Gastroesophageal sphincter (tissue), 3 donors: ENCODE measurements around the gene MRFAP1L1.
"Not testable (repeated sequence)": the region's sequence is repeated elsewhere in the genome, so short reads cannot be mapped to it uniquely, and the experiment has no call there.

ENCODE experiments used
- EP300 ChIP-seq: sonication (generic); formaldehyde crosslinking; IDR thresholded peaks from one replicate; pipeline ENCODE4 v1.6.1; 2017; ENCODE audit warnings: antibody characterized with exemption, mild to moderate bottlenecking
- POLR2A ChIP-seq, 2 donors: fragments of 450-650 bp; IDR thresholded peaks; one replicate each; pipeline ENCODE4 v1.6.1; 2017; ENCODE audit warnings: antibody characterized with exemption in 2 of 2, mild to moderate bottlenecking in 2 of 2, moderate library complexity in 1 of 2
- POLR2AphosphoS5 ChIP-seq: sonication (generic); formaldehyde crosslinking; IDR thresholded peaks from one replicate; pipeline ENCODE4 v1.6.1; 2017; ENCODE audit warnings: antibody characterized with exemption
- TF ChIP-seq, protein P1 (sequence below), 4 experiments: fragments of 200-600 bp in 2 of 4; fragments of 450-650 bp in 2 of 4; sonication (generic) in 1 of 4; IDR thresholded peaks; one replicate each; pipeline ENCODE4 v1.5.1; 2017 to 2019; ENCODE audit warnings: antibody characterized with exemption in 4 of 4, mild to moderate bottlenecking in 2 of 4, moderate library complexity in 2 of 4

DNA sequence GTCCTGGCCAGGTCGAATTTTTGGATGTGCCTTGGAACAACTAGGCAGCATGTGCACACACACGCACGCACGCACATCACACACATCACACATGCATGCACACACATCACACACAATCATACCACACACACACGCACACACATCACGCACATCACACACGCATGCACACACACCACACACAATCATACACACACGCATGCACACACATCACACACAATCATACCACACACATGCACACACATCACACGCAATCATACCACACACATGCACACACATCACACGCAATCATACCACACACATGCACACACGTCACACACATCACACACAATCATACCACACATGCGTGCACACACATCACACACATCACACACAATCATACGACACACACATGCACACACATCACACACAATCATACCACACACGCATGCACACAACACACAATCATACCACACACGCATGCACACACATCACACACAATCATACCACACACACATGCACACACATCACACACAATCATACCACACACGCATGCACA is 15.8 kb upstream of the MRFAP1L1 start:
- TF ChIP-seq POLR2A (IDR thresholded peaks at IDR 0.05); EP300; POLR2AphosphoS5: not testable (repeated sequence)
- TF ChIP-seq, protein P1, sequence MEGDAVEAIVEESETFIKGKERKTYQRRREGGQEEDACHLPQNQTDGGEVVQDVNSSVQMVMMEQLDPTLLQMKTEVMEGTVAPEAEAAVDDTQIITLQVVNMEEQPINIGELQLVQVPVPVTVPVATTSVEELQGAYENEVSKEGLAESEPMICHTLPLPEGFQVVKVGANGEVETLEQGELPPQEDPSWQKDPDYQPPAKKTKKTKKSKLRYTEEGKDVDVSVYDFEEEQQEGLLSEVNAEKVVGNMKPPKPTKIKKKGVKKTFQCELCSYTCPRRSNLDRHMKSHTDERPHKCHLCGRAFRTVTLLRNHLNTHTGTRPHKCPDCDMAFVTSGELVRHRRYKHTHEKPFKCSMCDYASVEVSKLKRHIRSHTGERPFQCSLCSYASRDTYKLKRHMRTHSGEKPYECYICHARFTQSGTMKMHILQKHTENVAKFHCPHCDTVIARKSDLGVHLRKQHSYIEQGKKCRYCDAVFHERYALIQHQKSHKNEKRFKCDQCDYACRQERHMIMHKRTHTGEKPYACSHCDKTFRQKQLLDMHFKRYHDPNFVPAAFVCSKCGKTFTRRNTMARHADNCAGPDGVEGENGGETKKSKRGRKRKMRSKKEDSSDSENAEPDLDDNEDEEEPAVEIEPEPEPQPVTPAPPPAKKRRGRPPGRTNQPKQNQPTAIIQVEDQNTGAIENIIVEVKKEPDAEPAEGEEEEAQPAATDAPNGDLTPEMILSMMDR (IDR thresholded peaks at IDR 0.05), result not testable (repeated sequence)
